GM04503 (cell line): Measurements from ENCODE around the gene FLAD1.

ENCODE experiments used
- DNase-seq: peaks from one replicate; pipeline ENCODE4 v3.0.0-alpha.2; 2012; ENCODE audit warnings: low read depth

FLAD1 gene

DNA sequence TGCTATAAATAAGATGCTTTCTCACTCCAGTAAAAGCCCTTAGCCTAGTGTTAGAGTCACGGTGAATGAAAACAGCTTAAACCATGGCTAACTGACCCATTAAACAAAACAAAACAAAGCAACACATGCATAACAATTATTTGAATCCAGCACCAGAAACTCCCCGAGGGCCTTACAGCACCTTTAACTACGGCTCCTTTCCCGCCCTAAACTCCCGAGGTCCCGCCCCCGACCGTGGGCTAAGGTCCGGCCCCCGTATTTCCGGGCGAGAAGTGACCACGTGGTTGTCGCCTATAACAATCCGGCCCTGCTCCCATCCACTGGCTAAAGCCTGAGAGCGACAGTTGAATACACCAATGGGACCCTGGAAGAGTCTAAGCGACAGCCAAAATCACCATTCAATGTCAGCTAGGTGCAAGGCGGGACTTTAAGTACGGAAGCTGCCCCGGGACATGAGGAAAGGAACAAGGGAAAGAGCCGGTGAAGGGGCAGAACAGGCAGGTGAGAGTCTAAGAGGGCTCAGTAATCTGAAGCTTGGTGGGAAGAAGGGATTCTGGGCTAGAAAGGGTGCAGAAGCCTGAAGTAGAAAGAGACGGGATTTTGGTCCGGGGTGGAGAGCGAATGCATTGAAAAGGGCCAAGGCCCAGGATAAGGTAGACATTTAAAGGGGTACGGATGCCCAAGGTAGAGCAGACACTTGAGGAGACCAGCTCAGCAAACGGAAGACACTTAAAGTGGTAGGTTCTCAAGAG lies at the start of gene FLAD1:
Gene FLAD1, plus strand, starts transcription at position 448 of the 752 bp plus-strand sequence. CDS start 351 bp downstream, outside the sequence.
- DNase-seq, result peak; percentile 100

DNA sequence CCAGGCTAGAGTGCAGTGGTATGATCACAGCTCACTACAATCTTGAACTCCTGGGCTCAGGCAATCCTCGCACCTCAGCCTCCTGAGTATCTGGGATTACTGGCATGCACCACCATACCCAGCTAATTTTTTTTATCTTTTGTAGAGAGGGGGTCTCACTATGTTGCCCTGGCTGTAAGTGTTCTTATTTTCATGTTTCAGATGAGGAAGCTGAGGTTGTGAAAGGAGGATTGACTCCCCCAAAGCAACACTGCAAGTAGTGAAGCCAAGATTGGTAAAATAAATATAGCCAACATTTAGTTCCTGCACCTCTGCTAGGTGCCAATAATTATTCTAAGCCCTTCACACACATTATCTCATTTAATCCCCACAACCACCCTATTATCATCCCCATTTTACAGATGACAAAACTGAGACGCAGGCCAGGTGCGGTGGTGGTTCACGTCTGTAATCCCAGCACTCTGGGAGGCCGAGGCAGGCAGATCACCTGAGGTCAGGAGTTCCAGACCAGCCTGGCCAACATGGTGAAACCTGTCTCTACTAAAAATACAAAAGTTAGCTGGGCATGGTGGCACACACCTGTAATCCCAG lies 48.7 kb upstream of the FLAD1 start:
- no peak for DNase-seq

DNA sequence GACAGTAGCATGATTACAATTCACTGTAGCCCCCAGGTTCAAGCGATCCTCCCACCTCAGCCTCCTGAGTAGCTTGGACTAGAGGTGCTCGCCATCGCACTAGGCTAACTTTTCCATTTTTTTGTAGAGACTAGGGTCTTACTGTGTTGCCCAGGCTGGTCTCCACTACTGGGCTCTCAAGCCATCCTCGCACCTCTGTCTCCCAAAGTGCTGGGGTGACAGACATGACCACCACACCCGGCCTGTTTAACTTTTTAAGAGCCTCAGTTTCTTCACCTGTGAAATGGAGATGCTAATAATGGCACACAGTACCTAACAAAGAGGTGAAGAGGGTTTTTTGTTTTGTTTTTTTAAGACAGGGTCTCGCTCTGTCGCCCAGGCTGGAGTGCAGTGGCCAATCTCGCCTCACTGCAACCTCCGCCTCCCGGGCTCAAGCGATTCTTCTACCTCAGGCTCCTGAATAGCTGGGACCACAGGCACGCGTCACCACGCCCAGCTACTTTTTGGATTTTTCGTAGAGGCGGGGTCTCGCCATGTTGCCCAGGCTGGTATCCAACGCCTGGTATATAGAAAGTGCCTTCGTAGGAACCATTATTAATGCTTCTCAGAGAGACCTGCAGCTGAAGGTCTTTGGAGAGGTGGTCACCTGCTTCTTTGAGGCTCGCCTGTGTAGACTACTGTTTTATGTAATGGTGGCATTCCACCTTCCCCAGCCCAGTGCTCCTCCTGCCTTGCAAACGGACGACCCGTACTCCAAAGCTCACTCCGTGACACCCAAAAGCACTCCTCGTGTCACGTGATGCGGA lies 47.2 kb upstream of the FLAD1 start:
- DNase-seq, result no peak

DNA sequence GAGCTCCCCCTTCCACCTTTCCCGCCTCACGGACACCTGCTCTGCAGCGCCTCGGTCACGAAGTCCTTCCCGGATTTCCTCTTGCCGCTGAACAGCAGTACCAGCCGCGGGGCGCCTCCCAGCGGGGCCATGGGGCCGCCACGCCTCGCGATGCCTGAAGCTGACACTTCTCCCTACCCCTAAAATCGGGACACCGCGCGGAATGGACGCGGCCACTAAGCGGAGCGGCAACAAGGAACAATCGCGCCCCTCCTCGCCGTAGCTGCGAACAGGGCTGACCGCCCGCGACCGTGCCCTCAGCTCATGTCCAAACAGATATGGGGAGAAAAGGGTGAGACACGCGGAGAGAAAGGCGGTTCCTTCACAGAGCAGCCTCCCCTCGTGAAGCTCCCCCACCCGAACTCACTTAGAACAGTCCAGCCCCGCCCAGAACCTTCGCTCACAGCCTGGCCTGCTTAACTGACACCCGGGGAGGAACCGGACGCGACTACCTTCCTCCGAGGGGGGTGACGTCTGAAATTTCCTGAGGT lies 46.5 kb upstream of the FLAD1 start, which contains the start of gene PMVK:
Gene PMVK, minus strand, starts transcription at position 165 of the 530 bp plus-strand sequence. Its CDS starts 34 bp downstream, at position 131.
- peak; percentile 81 for DNase-seq

DNA sequence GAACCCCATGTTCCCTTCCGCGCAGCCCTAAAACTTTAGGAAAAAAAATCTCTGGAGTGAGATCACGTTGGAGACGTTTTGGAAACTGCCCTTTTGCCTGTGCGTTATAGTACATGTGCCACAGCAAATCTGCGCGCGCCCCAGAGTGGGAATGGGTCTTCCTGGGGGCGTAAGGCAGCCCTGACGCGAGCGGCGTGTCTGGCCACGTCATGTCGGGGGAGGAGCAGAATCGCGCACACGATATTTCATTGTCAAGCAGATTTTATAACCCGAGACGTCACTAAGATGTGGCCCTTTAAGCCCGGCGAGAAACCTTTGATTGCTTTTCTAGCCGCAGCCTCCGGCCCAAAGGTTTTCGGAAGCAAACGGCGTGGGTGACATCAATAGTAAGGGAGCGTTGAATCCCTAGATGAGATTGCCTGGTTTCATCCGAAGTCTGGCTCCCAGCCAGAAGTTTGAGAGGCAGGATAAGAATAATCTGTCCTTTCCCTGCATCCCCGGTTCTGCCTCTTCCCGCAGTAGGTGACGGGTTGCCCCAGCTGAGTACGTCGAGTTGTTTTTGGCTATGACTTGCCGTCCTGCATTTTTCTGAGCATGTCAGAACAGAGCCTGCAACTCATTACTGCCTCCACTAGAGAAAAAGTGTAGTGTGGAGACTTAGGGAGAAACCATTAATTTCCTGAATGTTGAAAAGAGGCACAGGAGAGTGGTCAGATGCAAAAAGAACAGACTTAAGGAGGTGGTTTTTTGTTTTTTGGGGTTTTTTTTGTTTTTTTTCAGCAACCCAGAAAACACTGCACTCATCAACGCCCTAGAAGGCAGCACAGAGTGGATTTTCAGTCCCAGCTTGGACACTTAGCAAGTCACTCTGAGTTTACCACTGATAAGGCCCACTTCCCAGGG lies 45.8 kb upstream of the FLAD1 start:
- DNase-seq, result peak; percentile 75

DNA sequence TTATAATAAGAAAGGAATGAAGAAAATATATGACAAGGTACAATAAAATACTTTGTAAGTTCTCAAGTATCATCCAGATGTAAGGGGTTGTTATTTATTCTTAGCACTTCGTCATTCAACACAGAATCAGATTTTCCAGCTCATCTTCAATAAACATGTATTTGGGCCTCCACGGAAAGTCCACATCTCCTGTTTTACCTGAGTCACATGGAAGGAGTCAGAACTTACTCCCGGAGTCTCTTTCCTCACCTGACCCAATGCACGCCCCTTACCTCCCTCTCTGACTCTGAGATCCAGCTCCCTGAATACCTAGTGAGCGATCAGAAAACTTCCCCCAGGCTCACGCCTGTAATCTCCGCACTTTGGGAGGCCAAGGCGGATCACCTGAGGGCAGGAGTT lies 45.2 kb upstream of the FLAD1 start:
- no peak for DNase-seq

DNA sequence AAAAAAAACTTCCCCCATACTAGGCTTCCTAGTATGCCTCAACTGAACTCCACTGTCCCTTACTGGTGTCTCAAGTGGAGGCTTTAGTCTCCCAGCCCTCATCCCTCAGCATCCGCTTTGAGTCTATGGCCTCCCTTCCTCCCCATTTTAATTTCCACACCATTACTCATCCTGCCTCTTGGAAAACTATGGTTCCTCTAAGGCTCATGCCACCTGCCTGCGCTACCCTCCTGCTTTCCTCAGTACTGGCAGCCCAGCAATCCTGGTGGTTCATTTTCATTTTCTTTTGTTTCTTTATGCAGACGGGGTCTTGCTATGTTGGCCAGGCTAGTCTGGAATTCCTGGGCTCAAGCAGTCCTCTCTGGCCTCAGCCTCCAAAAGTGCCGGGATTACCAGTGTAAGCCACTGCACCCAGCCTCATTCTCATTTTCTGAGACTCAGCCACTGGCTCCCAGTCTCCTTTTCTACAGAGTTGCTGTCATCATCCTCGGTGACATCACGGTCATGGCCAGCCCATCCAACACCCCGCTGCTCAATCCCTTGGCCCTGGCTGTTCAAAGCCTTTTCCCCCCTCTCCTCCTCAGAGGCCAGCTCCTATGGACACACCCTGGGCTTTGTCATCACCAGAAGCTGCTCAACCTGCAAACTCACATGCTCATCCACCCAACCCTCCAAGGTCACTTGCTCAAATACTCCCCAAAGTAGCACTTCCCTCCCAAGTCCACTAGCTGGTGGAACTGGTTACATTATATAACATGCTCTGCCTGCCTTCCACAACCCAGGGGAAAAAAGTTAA lies 44.3 kb upstream of the FLAD1 start:
- no peak for DNase-seq

DNA sequence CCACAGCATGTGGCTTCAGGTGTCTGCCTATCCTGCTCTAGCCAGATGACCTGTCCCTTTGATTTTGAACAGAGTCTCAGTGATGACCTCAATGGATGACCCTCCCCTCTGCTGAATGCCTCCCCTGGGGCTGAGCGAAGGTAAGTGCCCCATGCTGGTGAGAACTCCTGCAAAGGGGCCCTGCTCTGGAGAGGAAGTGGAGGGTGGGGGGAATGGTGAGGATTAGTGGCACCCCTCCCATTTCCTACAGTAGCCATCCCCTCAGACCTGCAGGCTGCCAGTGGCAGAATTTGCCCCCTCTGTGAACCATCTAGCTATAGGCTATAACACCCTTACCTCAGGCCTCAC lies 43.0 kb upstream of the FLAD1 start:
- no peak for DNase-seq

DNA sequence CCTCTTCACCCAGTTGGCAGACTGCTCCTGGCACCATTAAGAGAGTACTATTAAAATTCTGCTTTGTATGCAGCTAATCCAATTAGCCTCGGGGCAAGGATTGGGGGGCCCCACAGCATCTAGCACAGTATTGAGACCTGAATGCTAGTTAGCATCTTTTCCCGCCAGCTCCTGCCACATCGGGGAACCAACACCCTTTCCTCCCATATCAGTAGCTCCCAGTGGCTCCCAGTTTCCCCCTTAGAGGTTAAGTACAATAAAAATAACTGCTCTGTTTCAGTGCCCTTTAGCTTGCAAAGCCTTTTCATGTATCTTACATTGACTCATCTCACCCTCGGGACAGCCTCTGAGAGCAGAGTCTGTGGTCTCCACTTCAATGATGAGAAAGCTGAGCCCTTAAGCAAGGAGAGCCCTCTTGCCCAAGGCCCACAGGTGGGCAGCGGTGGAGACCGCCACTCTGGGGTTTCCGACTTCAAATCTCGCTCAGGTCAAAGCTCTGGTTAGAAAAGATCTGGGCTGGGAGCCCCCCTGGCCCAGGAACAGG lies 42.4 kb upstream of the FLAD1 start:
- no peak for DNase-seq

DNA sequence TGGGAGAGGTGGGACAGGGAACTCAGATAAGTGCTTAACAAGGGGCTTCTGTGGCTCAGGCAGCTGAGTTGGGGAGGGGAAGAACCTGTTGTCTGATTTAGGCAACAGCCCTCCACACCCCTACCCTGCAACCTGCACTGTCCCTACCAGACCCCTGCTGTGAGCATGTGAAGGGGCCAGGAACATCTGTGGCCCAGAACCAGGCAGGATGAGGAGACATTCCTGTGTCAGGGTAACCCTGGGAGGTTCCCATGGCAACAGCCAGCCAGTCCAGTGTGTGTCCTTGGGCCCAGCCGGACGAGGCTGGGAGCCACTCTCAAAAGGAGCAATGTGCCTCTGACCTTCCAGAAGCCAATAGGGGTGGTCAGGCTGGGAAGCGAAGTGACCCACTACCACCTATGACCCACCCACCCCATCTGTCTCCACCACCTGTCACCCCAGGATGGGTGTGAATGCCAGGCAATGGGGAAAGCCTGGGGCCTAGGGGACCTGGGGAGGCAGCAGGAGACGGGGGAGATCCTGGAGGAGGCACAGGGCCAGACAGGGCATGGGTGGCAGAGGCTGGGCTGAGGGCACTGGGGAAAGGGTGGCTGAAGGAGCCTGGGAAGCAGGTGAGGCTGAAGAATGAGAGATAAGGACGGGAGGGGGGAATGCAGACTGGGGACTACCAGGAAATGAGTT lies 41.7 kb upstream of the FLAD1 start:
- DNase-seq, result no peak

DNA sequence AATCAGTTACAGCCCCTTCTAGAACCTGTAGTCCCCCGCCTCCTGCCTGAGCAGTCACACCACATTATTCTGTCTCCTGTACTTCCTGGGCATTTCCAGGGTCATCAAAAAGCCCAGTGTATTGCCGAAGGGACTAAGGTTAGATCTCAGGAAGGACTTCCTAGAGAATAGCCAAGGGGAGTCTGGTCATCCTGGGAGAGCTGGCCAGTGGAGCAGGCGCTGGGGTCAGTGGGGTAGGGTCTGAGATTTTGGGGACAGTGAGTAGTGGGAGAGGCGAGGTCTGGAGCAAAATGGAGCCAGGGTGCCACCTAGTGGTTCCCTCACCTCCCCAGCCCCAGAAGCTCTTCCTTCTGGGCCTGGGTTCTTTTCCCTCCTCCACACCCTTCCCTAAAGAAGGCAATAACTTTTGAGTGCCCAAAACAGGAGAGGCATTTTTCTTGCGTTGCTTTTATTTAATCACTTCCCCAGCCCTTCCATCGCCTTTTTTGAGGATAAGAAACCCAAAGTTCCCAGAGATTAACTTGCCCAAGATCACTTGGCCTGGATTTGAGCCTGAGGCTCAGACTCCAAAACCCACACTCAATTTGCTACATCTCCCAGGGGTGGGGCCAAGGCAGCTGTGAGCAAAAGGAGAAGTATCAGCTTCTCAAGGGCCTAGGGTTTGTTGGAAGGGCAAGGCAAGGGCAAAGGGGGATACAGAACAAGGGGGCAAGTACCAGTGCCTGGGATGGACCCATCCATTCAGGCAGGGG lies 39.3 kb upstream of the FLAD1 start:
- no peak for DNase-seq

DNA sequence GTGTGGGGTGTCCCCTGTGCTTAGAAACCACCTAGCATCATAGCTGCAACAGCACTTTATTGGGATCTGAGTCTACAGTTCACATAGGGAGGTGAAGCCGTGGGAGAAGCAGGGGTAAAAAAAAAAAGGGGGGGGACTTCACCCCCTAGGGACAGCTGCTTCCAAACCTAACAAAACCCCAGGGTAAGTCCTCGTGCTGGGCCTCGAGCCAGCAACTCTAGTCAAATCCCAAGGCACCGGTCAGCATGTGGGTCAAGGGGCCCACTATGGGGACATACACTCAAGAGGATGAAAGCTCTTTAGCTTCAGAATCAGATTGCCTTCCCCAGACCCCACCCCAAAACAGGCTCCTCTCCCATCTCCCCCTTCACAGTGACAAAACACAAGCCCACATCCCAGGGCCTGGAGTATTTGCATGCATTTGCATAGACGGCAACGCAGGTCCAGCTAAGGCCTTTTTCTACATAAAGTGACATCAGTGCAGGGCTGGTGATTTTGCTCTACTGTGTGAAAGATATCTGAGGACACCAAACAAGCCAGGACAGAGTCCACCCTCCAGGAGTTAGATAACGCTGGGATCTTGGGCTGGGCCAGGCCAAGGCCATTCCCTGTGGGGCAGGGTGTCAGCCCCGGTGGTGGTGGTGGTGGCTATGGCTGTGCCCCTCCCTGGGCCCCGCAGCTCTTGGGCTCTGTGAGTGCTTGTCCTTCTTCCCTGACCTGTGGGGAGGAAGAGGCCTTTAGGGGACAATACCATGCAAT lies 38.6 kb upstream of the FLAD1 start:
- no peak for DNase-seq

DNA sequence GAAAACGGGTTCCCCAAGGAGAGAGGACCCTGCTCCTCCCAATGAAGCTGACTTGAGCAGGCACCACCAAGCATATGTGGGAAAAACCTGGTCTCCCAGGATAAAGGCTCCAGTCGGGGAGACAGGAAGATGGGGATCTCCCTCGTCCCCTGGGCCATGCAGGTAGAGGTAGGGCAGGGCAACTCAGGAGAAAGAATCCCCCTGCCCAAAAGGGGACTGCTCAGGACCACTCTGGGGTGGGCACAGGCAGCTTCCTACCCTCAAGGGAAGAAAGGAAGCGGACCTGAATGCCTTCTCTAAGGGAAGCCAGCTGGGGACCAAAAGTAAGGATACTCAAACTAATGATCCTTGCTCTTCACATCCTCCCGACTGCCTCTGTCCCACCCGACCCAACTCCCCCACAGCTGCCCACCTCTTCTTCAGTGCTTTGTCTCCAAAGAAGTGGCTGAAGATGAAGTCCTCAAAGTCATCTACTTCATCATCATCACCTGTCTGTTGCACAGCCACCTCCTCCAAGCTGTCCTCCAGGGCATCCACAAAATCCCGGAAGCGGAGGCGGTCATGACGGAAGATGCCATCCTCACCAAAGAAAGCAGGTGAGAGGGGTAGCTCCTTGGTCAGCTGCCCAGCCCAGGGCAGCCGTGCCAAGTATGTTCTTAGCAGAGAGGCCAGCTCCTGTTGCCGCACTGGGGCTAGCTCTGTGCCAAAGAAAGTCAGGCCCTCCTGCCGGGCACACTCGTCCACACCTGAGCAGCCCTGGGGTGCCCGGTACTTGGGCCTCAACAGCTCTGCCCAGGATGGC lies 37.8 kb upstream of the FLAD1 start:
- DNase-seq, result no peak

DNA sequence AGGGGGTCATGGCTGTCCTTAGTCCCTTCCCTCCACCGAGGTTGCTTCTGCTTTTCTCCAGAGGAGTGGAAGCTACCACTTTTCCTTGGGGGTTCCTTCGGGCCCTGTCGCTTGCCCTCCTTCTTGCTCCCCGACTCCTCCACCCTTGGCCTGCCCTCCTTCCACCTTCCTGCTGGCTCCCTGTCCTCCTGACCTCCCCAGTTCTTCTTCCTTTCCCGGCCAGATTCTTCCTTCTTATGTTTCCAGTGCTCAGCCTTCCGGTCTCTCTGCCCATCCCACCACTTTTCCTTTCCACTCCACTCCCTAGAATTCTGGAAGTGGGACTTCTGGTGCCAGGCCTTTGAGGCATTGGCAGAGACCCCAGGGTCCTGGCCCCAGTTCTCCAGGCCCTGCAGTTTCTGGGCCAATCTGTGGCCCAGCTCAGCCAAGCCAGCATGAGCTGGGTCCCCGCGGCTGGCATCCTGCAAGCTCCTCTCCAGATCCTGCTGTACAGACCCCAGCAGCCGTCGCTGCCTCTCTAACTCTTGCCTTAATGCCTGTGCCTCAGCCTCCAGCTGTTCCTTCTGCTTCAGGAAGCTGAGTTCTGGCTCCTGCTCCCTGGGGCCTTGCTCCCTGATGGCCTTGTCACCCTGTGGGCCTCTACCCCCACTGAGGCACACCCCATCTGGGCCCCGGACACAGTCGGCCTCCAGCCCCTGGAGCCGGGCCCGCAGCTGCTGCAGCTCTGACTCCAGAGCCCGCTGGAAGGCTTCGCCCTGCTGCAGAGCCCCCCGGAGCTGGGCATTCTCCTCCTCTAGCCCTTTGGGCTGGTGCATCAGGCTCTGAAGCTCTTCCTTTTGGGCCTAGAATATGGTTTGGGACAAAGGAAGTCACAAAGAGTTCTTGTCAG lies 36.9 kb upstream of the FLAD1 start:
- DNase-seq, result no peak

DNA sequence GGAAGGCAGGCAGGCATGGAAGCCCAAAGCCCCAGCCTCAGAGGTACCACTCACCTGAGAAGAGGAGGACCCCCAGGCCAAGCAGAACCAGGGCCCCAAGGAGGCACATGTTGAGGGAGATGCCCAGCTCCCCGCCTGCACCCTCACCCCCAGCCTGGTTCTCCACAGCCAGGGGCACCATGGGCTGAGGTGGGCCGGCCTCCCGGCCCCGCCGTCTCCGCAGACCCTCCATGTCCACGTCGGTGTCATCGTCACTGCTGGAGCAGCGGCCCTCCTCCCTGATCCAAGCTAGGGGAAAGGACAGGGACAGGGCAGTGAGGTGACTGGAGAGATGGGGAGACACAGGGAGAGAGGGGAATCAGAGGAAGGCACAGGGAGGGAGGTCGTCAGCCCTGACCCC lies 35.1 kb upstream of the FLAD1 start:
- no peak for DNase-seq

DNA sequence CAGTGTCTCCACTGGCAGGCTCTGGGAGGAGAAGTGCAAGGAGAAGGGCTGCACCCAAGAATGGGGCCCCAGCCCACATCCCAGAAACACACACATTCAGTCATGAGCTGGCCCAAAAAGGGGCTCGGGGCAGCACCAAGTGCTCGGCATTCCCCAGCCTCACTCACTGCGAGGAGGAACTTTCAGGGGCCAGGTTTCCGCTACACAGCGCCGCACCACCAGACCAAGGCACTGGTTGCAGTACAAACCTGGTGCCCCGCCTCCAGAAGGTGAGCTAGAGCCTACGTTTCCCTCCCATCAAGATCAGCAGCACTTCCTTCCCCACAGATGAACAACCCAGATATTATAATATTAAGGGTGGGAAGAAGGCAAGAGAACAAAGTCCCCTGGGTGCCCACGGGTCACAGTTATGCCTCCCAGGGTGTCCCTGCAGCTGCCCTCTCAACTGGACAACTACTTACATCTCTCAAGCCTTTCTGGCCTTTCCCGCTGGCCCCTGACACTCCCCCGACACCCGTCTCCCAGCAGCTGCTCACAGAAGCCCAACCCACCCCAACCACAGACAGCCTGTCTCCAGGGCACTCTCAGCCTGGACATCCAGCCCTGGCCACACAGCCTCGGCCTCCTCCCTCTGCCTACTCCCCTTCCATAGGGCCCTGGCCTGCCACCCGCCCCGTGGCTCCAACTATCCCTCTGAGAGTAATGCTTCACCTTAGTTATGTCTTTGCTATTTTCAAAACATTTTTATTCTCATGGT lies 31.1 kb upstream of the FLAD1 start:
- DNase-seq, result no peak
